HepG2 (cell line): ENCODE data around the gene SNRPD3. TPM values are rescaled to one million over a fixed set of nuclear protein-coding genes. Genes with fewer than 3 reads are reported as not detected.

Experiments
- CREB1 ChIP-seq, 2 experiments: fragments of 450-650 bp in 1 of 2; IDR thresholded peaks; 2 replicates each; pipeline ENCODE4 v1.6.1; 2016 to 2017; ENCODE audit warnings: control low read depth in 1 of 2, mild to moderate bottlenecking in 1 of 2, missing compliant biosample characterization in 1 of 2, missing genetic modification characterization in 1 of 2
- DNMT1 ChIP-seq: sonication (generic); formaldehyde crosslinking; IDR thresholded peaks from 2 replicates; pipeline ENCODE4 v1.5.1; 2020; ENCODE audit warnings: mild to moderate bottlenecking, missing genetic modification reagents
- MAFG ChIP-seq: sonication (generic); formaldehyde crosslinking; IDR thresholded peaks from 2 replicates; pipeline ENCODE4 v1.5.1; 2020; ENCODE audit warnings: mild to moderate bottlenecking, missing genetic modification reagents
- NR2F6 ChIP-seq, 2 experiments: IDR thresholded peaks; 2 replicates each; pipeline ENCODE4 v1.6.1; 2016; ENCODE audit warnings: antibody characterized with exemption in 1 of 2, mild to moderate bottlenecking in 1 of 2
- THAP9 ChIP-seq: sonication (generic); formaldehyde crosslinking; IDR thresholded peaks from 2 replicates; pipeline ENCODE4; 2020; ENCODE audit warnings: missing genetic modification reagents, mild to moderate bottlenecking, borderline replicate concordance
- THRA ChIP-seq: sonication (generic); formaldehyde crosslinking; IDR thresholded peaks from 2 replicates; pipeline ENCODE4 v1.4.0; 2020; ENCODE audit warnings: missing genetic modification reagents, borderline replicate concordance
- ZNF10 ChIP-seq: sonication (generic); formaldehyde crosslinking; IDR thresholded peaks from 2 replicates; pipeline ENCODE4 v1.4.0; 2020; ENCODE audit warnings: mild to moderate bottlenecking, low read depth, missing genetic modification reagents, borderline replicate concordance
- ZNF281 ChIP-seq: sonication (generic); formaldehyde crosslinking; IDR thresholded peaks from 2 replicates; pipeline ENCODE4 v1.4.0; 2020; ENCODE audit warnings: missing genetic modification reagents, borderline replicate concordance
- ZNF367 ChIP-seq: sonication (generic); formaldehyde crosslinking; IDR thresholded peaks from 2 replicates; pipeline ENCODE4 v1.4.0; 2020; ENCODE audit warnings: missing genetic modification reagents, borderline replicate concordance
- ZNF407 ChIP-seq: sonication (generic); formaldehyde crosslinking; IDR thresholded peaks from one replicate; pipeline ENCODE4 v1.5.1; 2020; ENCODE audit warnings: mild to moderate bottlenecking, missing genetic modification reagents; ENCODE audit errors: not compliant biosample characterization
- polyA plus RNA-seq, 8 experiments: library from polyadenylated mRNA; depleted of rRNA in 3 of 8; stranded (reverse) in 7 of 8; unstranded in 1 of 8; fragments of >200 nt; fragmentation: Illumina TruSeq in 4 of 8; extraction: Trizol in 4 of 8; gene quantifications; 2 replicates each; pipeline versions ENCODE4 v1.2.1 to v1.2.3, GENCODE V29; 2011 to 2016; ENCODE audit warnings: low read depth in 4 of 8, missing spikeins in 1 of 8, mixed read lengths in 1 of 8; ENCODE audit not compliant: insufficient read depth in 1 of 8
- total RNA-seq, 5 experiments: library from RNA; depleted of rRNA; stranded (reverse); fragments of >200 nt; fragmentation: Illumina TruSeq; extraction: Trizol; gene quantifications; 2 replicates each; pipeline ENCODE4 v1.2.3, GENCODE V29; 2016; ENCODE audit warnings: low read depth in 1 of 5

Gene SNRPD3
- total and polyA plus RNA-seq, 2 of the 13 experiments (the other 11 are each of a cell fraction or from before 2014, with no cell fraction given): 110 to 209 TPM

GRCh38 chr22:24592851-24593558 is 37.2 kb downstream of the SNRPD3 start, which contains the start of gene LRRC75B (continued):
- peak; percentile 46 for TF ChIP-seq ZNF407 (CRISPR knock-in tag)
- peak; percentile 43; the same call in 1 of the 2 replicates for TF ChIP-seq THAP9 (CRISPR knock-in tag)
- TF ChIP-seq NR2F6 (IDR thresholded peaks at IDR 0.05): no peak
- peak; percentile 72 for TF ChIP-seq NR2F6 (CRISPR knock-in tag; IDR thresholded peaks at IDR 0.05)
- no peak for TF ChIP-seq MAFG (CRISPR knock-in tag)
- TF ChIP-seq DNMT1 (CRISPR knock-in tag): no peak; the same call in 1 of the 2 replicates
- peak; percentile 60; the same call in 1 of the 2 replicates for TF ChIP-seq ZNF281 (CRISPR knock-in tag)
- TF ChIP-seq ZNF367 (CRISPR knock-in tag): no peak
- no peak for TF ChIP-seq CREB1 (IDR thresholded peaks at IDR 0.05)
- no peak for TF ChIP-seq CREB1 (CRISPR knock-in tag; IDR thresholded peaks at IDR 0.05)
- TF ChIP-seq THRA (CRISPR knock-in tag): 0 out of 2 replicates have a peak, but pooled peaks have one; percentile 32
- TF ChIP-seq ZNF10 (CRISPR knock-in tag): no peak
